ENCODE measurements around the gene SLC7A4.
"Not testable (repeated sequence)": the region's sequence is repeated elsewhere in the genome, so short reads cannot be mapped to it uniquely, and the experiment has no call there.

Gene SLC7A4

GRCh38 chr22:21032037-21032867 is at the start of gene SLC7A4:
Gene SLC7A4 (minus strand): TSS chr22:21032561. CDS start chr22:21031812, 749 bp downstream.
- DNase-seq, result no peak

GRCh38 chr22:21080435-21081137 is 48.2 kb upstream of the SLC7A4 start:
- no peak for DNase-seq

DNA sequence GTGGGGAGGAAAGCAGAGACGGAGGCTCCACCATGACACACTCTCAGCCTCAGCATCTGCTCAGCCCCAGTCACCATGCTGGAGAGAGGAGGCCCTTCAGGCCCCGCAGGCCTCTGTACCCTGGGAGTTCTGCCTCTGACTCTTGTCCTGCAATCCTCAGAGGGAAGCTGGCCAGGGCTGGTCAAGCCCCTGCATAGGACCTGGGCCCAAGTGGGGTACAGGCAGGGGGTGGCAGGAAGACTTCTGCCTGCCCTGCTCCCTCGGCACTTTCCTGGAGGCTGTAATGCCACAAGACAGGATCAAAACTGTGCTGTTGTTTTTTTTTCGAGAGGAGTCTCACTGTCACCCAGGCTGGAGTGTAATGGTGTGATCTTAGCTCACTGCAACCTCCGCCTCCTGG is 47.1 kb upstream of the SLC7A4 start:
- no peak for DNase-seq

GRCh38 chr22:21078916-21079315 is 46.6 kb upstream of the SLC7A4 start:
- DNase-seq, result no peak

DNA sequence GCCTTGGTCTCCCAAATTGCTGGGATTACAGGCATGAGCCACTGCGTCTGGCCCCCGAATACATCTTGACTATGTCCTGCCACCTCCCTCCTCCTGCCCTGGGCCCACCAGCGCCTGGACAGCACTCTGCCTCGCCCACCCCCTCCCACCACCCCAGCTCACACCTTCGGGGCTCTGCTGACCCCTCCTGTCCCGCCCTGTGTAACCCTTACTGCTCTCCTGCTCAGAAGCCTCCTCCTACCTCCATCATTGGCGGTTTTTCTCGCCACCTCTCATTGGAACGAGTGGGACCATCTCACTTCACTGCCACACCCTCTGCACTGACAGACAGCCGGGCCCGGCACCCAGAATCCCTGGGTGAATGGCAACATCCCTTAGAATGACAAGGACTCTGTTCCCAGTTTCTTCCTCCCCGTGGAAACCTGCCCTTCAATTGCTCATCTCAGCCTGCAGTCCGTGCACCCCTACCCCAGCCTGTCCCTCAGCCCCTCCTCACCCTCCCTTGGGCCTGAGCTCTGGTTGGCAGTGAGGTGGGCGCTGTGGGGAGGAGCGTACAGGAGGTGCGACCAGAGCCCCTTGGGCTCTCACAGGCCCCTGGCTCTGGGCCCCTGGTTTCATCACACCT is 45.6 kb upstream of the SLC7A4 start:
- no peak for DNase-seq

DNA sequence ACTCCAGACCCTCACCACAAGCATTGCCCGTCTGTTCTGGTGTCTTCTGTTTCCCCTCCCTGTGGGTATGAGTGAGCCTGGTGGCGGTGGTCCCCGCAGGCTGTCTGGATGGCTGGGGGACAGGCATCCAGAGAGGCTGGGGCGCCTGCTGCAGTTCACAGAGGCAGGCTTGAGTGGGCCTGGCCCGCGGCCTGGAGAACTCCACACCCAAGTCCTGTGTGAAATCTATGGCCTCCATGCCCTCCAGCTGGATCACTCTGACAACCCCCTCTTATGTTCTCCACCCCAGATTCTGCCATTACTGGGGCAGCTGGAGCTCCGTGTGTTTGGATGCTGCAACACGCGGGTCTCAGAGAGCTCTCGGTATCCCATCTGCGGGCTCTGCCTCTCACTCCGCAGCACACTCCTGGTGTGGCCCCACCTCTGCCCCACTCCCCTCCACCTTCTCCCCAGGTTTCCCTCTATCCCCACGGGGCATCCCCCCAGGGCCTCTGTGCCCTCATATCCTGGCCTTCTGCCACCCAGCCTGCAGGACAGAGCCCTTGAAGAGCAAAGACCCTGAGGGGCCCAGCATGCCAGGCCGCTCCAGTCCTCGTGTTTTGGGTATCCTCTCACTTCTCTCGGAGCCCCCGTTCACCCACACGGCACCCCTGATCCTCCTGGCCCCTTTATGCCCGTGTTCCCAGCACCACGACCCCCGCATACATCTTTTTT is 44.7 kb upstream of the SLC7A4 start:
- no peak for DNase-seq

DNA sequence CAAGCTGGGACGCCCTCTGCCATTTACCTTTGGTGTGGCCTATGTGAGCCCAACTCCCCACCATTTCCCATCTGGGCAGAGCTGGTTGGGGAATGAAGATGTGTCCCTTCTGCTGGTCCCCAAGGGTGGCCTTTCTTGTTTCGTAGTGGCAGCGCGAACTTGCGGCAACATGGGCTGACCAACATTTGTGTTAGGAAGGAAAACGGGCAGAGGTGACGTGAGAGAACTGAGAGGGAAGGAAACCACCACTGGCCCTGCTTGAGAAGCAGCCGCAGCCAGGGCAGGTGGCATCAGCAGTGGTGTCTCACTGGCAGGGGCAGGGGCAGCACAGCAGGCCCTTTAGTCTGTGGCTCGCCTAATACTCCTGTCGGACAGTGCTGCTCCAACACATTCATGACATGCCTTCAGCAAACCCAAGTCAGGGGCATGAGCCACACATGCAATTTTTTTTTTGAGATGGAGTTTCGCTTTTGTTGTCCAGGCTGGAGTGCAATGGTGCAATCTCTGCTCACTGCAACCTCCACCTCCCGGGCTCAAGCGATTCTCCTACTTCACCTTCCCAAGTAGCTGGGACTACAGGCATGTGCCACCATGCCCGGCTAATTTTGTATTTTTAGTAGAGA is 43.3 kb upstream of the SLC7A4 start:
- DNase-seq, result no peak

- no peak for DNase-seq
These were observed 41.8 kb upstream of the SLC7A4 start for GRCh38 chr22:21074102-21074715.

DNA sequence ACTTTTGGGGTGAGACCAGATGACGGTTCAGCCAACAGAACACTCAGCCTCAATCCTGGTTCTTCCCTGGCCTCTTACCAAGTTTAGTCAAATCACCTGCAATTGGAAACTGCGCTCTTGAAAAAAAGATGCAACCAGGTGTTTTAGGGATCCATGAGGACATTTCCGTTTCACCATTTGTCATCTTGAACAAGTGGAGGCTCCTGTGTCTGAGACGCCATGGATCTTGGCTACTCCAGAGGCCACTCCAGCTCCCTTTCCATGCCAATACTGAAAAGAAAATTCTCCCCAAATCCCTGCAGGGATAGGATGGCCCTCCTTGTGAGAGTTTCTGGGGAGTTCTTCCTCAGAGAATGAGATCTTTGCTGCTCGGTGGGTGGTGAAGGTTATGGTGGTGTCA is 41.1 kb upstream of the SLC7A4 start:
- DNase-seq, result no peak

DNA sequence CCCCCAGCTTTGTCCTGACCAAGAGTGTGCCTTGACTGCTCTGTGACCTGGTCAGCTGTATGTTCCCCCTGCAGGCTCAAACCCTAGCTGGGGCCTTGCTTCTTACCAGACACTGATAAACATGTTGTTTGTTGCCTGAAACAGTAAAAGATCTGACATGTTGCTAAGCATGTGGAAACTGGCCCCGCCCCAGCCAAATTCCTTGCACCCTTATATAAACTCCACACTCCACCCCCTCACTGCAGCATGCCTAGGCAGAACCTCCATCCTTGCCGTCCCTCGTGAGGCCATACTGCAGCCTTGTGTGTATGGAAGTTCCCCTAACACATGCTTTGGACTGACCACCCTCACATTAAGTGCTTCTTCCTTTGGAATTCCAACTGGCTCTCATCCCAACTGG is 40.7 kb upstream of the SLC7A4 start:
- DNase-seq, result no peak

- DNase-seq, result not testable (repeated sequence)
These were observed 39.4 kb upstream of the SLC7A4 start for GRCh38 chr22:21071796-21072195.

GRCh38 chr22:21070690-21071615 is 38.6 kb upstream of the SLC7A4 start:
- no peak for DNase-seq

GRCh38 chr22:21069375-21069774 is 37.0 kb upstream of the SLC7A4 start:
- DNase-seq, result no peak

- no peak for DNase-seq
These were observed 36.4 kb upstream of the SLC7A4 start for GRCh38 chr22:21068681-21069276.

GRCh38 chr22:21067901-21068680 is 35.7 kb upstream of the SLC7A4 start:
- DNase-seq, result no peak

DNA sequence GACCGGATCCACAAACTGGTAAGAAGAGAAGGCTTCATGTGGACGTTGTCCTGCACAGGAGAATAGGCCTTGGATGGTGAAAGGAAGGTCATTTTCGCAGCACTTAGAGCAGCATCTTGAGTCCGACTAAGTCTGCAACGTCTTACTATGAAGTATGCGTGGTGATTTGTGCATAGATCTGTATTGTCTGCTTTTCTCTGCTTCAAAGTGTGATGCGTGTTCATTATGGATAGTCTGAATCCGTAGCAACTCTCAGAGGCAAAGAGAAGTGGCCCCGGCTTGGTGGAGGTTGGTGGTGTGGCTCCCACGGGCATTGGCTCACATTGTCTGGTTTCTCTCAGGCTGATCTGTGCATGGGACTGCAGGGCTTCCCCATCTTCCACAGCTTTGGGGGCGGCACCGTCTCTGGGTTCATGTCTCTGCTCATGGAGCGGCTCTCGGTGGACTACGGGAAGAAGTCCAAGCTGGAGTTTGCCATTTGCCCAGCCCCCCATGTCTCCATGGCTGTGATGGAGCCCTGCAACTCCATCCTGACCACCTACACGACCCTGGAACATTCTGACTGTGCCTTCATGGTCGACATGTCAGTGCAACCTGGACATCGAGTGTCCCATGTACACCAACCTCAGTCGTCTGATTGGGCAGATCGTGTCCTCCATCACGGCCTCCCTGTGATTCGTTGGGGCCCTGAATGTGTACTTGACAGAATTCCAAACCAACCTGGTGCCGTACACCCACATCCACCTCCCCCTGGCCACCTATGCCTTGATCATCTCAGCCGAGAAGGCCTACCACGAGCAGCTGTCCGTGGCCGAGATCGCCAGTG is 34.9 kb upstream of the SLC7A4 start:
- DNase-seq, result no peak

DNA sequence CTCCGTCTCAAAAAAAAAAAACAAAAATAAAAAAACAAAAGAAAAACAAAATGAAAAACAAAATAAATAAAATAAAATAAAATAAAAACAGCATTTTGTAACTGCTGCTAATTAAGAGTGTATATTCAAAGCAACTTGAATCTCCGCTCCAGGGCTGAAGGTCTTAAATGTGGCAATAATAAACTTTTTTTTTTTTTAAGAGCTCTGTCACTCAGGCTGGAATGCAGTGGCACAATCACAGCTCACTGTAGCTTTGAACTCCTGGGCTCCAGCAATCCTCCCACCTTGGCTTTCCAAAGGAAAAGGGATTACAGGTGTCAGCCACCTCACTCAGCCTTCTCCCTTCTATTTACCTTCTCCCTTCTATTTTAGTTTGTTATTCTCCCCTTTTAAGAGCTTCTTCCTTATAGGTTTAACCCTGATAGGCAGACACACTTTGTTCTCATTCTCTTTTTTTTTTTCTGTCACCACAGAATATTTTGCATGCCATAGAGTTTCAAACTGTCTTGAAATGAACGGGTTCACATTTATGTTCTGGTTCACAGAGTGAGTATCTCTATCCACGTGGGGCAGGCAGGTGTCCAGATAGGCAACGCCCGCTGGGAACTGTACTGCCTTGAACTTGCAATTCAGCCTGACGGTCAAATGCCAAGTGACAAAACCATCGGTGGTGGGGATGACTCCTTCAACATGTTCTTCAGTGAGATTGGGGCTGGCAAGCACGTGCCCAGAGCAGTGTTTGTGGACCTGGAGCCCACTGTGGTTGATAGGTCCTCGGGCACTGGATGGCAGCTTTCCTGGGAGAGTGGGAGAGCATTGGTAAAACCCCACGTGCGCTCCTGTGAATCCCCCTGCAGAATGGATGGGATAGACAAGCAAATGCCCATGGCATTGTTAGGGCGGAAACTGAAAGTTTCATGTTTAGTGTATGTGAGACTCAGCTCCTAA is 32.8 kb upstream of the SLC7A4 start:
- no peak for DNase-seq

GRCh38 chr22:21064425-21064824 is 32.1 kb upstream of the SLC7A4 start:
- not testable (repeated sequence) for DNase-seq

Measured in activated CD4-positive, alpha-beta T cell treated with anti-CD3 and anti-CD28 coated beads, Interleukin-2, amount 50 U/mL, for 16 hours (primary cell).